Measurements from ENCODE around the gene OR56A3.
"Not testable (repeated sequence)": the region's sequence is repeated elsewhere in the genome, so short reads cannot be mapped to it uniquely, and the experiment has no call there.

OR56A3 gene, protein sequence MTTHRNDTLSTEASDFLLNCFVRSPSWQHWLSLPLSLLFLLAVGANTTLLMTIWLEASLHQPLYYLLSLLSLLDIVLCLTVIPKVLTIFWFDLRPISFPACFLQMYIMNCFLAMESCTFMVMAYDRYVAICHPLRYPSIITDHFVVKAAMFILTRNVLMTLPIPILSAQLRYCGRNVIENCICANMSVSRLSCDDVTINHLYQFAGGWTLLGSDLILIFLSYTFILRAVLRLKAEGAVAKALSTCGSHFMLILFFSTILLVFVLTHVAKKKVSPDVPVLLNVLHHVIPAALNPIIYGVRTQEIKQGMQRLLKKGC

DNA sequence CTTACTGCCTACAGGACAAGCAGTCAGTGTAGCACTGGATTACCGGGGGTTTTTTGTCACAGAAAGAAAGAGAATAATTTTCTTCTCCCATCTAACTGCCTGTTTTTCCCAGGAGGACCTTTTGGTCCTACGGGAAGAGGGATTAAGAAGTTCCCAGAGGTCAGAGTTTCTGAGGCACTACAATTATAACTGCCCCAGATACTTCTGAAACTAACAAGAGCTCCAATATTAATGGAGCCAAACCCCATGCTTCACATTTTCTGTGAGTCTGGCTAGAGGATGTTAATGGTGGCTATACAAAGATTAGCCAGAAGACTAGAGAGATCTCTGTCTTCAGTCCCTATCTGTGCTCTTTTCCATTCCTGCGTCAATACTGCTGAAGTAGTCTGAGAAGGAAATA lies at the start of gene OR56A3:
Gene OR56A3 (plus strand): TSS at position 301 of the 400 bp plus-strand sequence. CDS start 5,096 bp downstream, outside the sequence.
- DNase-seq = no peak

DNA sequence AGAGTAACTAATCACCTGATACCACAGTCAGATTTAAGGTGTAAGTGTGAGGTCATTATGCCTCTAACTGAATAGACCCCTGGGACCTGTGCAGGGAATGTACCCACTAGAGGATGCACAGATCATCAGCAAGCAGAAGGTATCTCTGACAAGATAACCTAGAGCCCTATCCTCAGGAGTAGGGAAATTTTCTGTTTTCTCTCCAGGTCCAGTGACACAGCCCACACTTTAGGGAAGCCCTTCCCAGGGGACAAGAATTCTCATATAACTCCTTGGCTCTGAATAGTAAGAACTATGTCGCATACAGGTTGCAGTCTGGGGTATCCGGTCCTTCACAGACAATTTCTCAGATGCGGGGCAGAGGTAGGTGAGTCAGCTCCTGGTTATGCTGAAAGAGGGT lies 49.1 kb upstream of the OR56A3 start, which contains the start of gene OR52E5:
Gene OR52E5 (plus strand): TSS at position 301 of the 400 bp plus-strand sequence. CDS start 7,569 bp downstream, outside the sequence.
- DNase-seq = no peak

DNA sequence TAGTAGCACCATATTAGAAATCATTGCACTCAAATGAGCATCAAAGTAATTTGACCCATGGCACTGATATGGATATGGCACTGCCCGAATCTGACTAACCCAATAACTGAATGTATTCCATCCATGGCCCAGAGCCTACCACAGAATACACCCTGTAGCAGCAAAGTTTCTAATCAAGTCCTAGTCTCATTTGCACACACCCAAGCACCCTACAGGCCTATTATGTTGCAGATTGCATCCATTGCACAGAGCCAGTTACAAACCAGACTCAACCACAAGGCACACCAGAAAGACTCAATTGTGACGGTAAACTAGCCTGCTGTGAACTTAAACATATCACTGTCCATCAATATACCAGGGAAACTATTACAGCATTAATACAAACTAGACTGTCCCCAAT lies 42.5 kb upstream of the OR56A3 start:
- no peak for DNase-seq

DNA sequence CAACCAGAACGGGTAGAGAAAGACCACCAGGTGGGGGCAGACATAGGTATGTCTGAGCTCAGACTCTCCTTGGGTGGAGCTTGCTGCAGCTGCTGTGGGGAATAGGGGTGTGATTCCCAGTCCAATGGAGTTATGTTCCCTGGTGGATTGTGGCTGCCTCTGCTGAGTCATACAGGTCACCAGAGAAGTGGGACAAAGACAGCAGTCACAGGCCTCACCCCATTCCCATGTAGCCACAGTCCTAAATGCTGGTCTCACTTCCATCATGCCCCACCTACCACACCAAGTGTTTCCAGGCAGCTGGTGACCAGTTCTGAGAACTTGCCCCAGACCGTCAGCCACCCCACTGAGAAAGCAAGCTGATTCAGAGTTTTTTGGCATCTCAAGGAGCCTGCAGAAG lies 31.5 kb upstream of the OR56A3 start:
- no peak for DNase-seq

DNA sequence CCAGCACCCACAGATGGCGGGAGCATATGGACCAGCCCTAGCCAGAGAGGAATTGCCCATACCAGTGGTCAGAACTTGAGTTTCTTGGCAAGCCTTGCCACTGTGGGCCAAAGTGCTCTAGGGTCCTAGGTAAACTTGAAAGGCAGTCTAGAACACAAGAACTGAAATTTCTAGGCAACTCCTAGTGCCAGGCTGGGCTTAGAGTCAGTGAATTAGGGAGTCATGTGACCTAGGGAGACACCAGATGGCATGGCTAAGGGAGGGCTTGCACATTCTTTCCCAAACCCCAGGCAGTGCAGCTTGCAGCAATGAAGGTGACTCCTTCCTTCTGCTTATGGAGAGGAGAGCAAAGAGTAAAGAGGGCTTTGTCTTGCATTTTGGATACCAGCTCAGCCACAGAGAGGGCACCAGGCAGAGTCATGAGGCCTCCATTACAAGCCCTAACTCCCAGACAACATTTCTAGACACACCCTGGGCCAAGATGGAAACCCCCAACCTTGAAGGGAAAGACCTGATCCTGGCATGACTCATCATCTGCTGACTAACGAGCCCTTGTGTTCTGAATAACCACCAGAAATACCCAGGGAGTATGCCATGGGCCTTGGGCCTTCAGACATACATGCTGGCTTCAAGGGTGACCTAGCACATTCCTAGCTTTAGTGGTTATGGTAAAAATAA lies 19.2 kb upstream of the OR56A3 start:
- no peak for DNase-seq

DNA sequence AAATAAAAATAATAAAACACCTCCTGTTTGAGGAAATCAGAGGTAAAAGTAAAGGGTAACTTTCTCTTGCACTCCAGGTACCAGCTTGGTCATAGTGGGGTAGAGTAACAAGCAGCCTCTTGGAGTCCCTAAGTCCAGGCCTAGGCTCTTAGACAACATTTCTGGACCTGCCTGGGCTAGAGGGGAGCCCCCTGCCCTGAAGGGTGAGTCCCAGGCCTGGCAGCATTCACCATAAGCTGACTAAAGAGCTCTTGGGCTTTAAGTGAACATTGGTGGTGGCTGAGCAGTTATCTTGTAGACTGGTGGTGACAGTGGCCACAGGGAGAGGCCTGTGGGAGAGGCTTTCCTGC lies 18.6 kb upstream of the OR56A3 start:
- DNase-seq = no peak

DNA sequence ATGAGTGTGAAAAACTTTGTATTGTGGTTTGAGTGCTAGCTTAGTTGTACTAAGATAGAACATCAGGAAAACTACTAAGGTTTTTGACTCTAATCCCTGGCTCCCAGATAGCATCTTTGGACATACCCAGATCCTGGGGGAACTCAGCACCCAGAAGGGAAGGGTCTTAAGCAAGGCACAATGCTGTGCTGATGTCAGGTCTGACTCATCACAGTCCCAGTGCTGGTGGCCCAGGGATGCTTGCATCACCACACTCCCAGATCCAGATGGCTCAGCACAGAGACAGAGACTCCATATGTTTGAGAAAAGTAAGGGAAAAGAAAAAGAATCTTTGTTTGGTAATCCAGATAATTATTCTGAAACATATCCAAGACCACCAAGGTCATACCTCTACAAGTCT lies 18.3 kb upstream of the OR56A3 start:
- DNase-seq = no peak

DNA sequence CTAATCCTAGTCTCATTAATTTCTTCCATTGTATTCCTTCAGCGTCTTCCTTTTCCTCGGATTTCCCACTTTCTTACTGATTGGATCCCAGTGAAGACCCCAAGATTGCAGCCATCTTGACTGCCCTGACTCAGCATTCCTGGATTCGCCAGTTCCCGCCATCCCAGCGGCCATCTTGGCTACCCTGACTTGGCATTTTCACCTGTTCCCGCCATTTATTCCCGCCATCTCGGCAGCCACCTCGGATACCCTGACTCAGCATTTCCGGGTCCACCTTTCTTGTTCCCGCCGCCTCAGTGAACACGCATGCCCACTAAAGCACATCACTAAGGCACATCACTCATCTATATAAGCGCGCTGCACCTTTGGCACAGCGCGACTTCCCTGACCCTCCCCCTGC lies 13.8 kb upstream of the OR56A3 start:
- DNase-seq = no peak

DNA sequence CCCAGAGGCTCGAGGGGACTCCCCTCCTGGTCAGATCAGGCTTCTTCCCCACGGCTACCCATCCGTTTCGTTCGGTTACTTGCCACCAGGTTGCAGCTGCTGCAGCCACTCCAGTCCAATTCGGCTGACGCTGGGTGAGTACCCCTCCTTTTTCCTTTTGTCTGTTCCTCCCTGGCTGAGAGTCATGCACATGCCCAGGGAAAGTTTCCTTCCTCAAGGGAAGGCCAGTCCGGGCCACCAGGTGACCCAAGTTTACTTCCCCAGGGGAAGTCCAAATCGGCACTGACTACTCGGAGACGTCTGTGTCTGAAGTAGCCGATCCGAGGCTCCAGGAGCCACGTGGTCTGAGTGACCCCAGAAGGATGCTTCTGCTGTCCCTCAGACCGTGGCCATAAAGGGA lies 13.2 kb upstream of the OR56A3 start:
- no peak for DNase-seq

DNA sequence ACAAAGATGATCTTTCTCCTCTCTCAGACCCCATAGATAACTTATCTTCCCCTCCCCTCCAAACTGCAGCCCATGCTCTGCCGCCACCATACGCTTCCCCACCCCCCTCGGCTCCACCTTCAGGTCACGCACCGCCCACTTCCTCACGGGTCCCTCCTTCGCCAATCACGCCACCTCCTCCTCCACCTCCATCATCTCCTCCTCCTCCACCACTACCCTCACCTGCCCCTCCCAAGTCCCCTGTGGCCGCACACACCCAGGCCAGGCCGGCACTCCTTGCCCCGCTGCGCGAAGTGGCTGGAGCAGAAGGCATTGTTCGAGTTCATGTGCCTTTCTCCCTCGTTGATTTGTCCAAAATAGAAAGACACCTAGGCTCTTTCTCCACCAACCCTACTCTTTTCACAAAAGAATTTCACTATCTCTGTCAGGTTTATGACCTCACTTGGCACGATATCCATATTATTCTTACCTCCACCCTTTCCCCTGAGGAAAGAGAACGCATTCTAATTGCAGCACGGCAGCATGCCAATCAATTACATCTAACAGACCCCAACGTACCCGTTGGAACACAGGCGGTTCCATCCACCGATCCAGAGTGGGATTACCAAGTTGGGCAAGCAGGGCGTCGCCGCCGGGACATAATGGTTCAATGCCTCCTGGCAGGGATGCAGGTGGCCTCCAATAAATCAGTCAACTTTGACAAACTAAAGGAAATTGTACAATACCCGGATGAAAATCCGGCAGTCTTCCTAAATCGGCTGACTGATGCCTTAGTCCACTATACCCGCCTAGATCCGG lies 12.3 kb upstream of the OR56A3 start:
- no peak for DNase-seq

DNA sequence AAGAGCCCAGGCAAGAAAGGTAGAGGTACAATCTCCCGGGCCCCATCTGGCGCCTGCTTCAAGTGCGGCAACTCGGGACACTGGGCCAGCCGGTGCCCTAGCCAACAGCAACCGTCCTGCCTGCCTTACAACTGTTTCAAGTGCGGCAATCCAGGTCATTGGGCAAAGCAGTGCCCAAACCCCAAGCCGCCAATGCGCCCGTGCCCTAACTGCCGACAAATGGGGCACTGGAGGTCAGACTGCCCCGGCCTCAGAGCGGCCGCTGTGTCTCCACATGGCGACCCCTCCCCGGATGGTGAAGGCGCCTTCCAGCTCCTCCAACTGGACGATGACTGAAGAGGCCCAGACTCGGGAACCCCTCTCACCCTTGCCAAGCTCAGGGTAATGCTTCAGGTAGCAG lies 11.4 kb upstream of the OR56A3 start:
- DNase-seq = no peak

DNA sequence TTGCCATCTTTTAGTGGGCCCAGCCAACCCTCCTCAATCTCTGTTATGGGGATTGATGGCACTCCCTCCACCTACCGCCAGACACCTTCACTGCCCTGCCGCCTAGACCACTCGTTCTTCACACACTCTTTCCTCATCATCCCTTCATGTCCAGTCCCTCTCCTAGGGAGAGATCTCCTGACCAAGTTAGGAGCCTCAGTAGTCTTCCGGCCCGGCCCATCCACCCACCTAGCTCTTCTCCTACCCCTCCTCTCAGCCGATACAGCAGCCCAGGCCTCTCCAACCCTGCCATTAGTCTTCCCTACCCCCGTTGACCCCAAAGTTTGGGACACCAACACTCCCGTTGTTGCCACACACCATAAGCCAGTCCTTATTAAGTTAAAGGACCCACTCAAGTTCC lies 11.0 kb upstream of the OR56A3 start:
- no peak for DNase-seq

DNA sequence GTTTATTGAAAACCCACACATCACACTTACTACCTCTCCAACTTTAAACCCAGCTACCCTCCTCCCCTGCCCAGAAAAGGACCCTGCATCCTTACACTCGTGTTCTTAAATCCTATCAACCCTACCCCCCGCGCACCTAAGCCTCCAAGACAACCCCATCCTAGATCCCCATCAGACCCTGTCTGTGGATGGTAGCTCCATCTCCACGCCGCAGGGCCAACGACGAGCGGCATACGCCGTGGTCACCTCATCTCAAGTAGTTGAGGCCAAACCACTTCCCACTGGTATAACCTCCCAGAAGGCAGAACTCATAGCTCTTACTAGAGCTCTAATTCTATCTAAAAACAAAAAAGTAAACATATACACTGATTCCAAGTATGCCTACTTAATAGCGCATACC lies 9.4 kb upstream of the OR56A3 start:
- DNase-seq = no peak

DNA sequence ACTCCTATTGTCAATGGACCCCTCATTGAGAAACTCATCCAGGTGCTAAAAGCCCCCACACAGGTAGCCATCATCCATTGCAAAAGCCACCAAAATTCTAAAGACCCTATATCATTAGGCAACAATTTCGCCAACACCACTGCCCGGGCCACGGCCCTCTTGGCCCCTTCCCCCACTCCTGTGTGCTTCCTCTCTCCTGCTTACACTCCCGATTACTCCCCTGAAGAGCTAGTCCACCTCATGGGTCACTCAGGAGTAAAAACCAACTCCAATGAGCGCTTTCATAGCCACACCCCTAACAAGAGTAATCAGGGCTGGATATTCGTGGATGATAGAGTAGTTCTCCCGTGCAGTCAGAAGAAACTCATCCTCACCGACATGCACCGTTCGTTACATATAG lies 8.9 kb upstream of the OR56A3 start:
- DNase-seq = no peak

DNA sequence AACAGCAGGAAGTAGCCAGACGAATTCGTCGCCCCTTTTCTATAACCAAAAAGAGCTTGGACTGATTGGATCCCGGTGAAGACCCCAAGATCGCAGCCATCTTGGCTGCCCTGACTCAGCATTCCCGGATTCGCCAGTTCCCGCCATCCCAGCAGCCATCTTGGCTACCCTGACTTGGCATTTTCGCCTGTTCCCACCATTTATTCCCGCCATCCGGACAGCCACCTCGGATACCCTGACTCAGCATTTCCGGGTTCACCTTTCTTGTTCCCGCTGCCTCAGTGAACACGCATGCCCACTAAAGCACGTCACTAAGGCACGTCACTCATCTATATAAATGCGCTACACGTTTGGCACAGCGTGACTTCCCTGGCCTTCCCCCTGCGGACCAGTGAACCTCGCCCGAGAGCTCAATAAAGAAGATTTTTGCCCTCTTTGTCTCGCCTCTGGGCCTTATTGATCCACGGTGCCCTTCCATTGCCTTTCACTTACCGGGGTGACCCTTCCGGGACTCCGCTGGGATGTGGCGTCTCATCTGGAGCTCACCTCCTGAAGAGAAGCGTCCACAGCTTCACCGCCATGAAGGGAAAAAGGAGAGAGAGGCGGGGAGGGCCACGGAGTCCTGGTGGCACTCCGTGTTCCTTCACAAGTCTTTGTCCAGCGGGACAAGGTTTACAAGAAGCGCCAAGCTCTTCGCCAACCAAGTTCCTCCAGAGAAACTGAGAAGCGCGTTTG lies 4.0 kb upstream of the OR56A3 start:
- no peak for DNase-seq

DNA sequence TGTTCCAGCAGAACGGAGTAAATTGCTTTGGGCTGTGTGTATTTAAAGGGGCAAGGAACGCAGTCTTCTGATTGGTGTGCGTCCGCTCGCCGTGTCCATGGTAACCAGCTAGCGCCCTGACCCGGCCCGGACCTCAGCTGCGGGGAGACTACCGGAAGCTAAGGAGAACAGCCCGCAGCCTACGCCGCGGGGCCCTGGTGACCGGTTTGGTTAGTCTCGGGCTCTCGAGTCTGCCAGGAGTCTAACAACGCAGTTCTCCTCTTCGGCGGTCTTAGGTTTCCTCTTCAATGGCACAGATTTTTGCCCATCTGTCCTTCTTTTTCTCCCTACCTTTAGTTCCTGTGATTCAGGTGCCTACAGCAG lies 3.5 kb upstream of the OR56A3 start:
- no peak for DNase-seq

DNA sequence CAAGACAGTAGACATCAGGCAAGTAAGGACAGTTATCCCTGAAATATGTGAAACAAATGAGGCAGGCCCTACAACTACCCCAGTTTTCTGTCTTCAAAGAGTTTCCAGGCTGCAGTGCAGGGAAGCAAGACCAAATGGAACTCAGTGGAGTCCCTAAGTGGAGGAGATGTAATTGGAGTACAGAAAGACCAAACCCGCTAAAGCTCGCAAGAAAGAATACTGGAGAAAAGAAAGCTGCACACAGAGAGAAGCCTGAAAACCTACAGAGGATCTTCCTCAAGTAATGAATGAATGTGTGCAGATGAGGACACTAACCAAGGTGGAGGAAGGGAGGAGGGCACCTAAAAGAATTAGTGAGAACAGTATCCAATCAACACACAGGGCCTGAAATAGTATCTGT lies 1.3 kb upstream of the OR56A3 start:
- no peak for DNase-seq

DNA sequence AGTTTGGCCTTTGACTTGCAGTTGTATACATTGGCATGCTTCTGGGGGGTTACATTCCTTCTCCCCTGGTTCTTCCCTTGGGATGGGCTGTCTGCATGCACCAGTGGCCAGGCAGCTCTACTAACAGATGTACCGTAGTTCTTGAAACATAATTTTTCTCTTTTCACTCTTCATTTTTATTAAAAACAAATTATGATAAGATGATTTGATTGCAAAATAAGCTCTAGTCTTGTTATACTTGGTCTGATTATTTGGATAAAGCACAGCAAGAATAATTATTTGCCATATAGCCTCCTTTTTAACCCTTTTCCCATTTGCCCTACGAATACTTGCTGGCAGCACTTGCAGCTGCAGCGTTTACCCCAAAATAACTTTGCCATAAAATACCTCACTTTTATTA lies 13.5 kb downstream of the OR56A3 start:
- no peak for DNase-seq

DNA sequence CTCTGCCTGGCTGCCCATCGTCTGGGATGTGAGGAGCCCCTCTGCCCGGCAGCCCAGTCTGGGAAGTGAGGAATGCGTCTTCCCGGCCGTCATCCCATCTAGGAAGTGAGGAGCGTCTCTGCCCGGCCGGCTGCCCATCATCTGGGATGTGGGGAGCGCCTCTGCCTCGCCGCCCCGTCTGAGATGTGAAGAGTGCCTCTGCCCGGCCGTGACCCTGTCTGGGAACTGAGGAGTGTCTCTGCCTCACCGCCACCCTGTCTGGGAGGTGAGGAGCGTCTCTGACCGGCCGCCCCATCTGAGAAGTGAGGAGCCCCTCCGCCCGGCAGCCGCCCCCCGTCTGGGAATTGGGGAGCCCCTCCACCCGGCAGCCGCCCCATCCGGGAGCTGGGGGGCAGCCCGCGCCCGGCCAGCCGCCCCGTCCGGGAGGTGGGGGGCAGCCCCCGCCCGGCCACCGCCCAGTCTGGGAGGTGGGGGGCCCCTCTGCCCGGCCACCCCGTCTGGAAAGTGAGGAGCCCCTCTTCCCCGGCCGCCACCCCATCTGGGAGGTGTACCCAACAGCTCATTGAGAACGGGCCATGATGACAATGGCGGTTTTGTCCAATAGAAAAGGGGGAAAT lies 18.8 kb downstream of the OR56A3 start:
- DNase-seq = not testable (repeated sequence)

DNA sequence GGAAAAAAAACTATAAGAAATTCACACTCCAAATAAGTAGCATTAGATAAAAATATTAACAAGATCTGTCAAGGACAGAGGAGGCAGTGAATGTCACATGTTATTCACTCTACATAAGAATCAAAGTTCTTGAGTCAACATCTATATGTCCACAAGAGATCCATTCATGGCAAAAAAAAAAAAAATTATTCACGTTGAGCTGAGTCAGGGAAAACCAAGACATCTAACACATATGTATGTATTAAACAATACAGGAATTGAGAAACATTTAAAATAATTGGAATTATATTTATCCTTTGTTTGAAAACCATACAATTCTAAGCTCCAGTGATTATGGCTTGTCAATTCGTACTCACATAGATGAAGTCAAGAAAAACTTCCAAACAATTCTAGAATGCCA lies 24.9 kb downstream of the OR56A3 start:
- no peak for DNase-seq

DNA sequence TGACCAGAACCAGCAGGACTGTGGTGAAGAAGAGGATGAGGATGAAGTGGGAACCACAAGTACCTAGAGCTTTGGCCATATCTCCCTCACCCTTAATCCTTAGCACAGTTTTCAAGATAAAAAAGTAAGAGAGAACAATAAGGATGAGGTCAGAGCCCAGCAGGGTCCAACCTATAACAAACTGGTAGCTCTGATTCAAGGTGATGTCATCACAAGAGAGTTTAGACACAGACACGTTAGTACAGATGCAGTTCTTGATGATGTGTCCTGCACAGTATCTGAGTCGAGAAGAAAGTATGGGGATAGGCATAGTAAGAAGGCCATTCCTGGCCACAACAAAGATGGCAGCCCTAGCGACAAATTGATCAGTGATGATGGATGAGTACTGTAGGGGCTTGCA lies 25.7 kb downstream of the OR56A3 start:
- DNase-seq = no peak

DNA sequence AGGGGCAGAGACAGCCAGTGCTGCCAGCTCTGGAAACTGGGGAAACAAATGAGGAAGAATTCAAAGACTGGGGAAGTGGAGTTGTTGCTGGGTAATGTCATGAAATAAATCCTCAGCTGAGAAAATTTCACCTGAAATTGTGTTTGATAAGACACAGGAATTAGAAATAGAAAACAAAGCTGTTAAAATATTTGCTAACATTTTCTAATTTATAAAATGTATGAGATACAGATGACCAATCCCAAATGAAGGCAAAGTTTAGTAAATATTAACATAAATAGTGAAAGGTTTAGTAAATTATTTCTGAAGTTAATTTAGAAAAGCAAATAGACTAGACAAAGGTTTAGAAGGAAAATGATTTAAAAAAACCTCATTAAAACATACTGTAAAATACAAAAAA lies 26.3 kb downstream of the OR56A3 start, which contains the start of gene OR56A5:
Gene OR56A5 (minus strand): TSS at position 101 of the 400 bp plus-strand sequence. CDS start 0 bp downstream, at position 101.
- no peak for DNase-seq

DNA sequence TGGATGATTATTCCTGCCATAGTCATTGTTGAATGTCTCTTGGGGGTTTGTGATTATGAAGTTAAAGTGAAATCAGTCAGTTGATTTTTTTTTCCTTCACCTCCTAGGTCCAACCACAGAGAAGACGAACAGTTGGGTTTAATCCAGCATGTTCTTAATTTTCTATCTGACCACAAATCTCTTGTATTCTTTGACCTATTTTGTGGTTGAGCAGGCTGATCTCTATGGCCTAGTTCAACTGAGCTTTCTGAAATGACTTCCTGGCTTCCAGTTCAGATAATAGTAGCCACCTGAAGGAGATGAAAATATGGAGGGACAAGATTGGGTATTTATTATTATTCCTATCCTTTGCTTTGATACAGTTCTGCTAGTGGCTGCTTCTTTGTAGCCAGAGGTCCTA lies 31.5 kb downstream of the OR56A3 start:
- no peak for DNase-seq

All from retina (tissue), 1 donor.